Fibroblast of the aortic adventitia (primary cell): ENCODE results near the gene FARS2. TPM values are rescaled to one million over a fixed set of nuclear protein-coding genes. Genes with fewer than 3 reads are reported as not detected.

Source experiments
- DNase-seq: peaks from one replicate; pipeline ENCODE4 v3.0.0-alpha.2; 2010; ENCODE audit warnings: low read depth
- H3K4me3 ChIP-seq: 2 replicates; pipeline ENCODE4 v1.5.1; 2011; ENCODE audit warnings: low read depth, mild to moderate bottlenecking, control low read depth, low read length, moderate library complexity
- total RNA-seq: library from RNA; depleted of rRNA; stranded (reverse); fragments of >200 nt; gene quantifications from 2 replicates; pipeline ENCODE4 v1.2.3, GENCODE V29; 2012; ENCODE audit warnings: low replicate concordance
- TF ChIP-seq, protein P1 (sequence below): IDR thresholded peaks from 2 replicates; pipeline ENCODE4 v1.5.1; 2011; ENCODE audit warnings: mild to moderate bottlenecking, low read length, control low read depth, inconsistent platforms; ENCODE audit not compliant: insufficient read depth

The FARS2 gene
- total RNA-seq, 1 donor = 25.5 TPM

- no peak overlapping the region for H3K4me3 ChIP-seq
- TF ChIP-seq, protein P1, sequence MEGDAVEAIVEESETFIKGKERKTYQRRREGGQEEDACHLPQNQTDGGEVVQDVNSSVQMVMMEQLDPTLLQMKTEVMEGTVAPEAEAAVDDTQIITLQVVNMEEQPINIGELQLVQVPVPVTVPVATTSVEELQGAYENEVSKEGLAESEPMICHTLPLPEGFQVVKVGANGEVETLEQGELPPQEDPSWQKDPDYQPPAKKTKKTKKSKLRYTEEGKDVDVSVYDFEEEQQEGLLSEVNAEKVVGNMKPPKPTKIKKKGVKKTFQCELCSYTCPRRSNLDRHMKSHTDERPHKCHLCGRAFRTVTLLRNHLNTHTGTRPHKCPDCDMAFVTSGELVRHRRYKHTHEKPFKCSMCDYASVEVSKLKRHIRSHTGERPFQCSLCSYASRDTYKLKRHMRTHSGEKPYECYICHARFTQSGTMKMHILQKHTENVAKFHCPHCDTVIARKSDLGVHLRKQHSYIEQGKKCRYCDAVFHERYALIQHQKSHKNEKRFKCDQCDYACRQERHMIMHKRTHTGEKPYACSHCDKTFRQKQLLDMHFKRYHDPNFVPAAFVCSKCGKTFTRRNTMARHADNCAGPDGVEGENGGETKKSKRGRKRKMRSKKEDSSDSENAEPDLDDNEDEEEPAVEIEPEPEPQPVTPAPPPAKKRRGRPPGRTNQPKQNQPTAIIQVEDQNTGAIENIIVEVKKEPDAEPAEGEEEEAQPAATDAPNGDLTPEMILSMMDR = no peak
- no peak for DNase-seq
Measured at GRCh38 chr6:5247201-5247600, 14.1 kb upstream of the FARS2 start.

DNA sequence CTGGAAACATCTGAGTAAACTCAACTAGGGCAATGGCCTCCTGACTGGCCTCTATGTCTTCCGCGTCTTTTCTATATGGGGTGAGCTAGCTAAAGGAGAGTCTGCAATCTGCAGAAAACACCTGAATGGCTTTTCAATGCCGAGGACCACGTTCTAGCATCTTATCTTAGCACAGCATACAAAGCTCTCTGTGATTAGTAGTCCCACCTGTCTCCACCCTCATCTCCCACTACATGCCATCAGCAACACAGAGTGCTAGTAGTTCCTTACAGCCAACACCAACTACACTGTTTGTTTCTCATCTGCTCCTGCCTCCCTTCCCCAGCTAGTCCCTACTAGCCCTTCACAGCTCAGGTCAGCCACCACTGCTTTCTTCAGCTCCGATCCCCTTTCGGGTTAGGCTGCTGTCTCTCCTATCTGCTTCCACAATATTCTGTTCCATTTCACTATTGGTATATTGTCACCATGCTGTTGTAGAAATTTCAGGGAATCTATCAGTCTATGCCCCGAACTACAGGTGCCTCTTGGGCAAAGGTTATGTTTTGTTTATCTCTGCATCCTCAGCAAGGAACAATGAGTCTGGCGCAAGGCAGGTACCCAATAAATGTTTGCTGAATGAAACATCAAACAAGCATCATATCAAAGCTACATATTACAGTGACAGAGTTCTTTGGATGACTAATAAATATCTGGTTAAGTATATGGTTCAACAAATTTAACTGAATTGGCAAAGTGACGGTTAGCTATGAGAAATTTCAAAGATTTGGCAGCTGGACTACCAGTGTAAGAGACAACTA, 12.8 kb upstream of the FARS2 start:
- TF ChIP-seq, protein P1 = no peak
- no peak for DNase-seq
- no peak overlapping the region for H3K4me3 ChIP-seq

GRCh38 chr6:5249451-5250122, 11.7 kb upstream of the FARS2 start:
- H3K4me3 ChIP-seq = no peak overlapping the region
- TF ChIP-seq, protein P1 = no peak
- DNase-seq = peak; percentile 48

GRCh38 chr6:5250451-5250850, 10.9 kb upstream of the FARS2 start:
- TF ChIP-seq, protein P1 = no peak
- no peak for DNase-seq
- H3K4me3 ChIP-seq = no peak overlapping the region

GRCh38 chr6:5250911-5251310, 10.4 kb upstream of the FARS2 start:
- no peak for DNase-seq
- TF ChIP-seq, protein P1 = no peak
- H3K4me3 ChIP-seq = no peak overlapping the region

GRCh38 chr6:5256952-5257351, 4.4 kb upstream of the FARS2 start:
- DNase-seq = no peak
- TF ChIP-seq, protein P1 = no peak
- no peak overlapping the region for H3K4me3 ChIP-seq
